WTC11 (cell line): Measurements from ENCODE around the gene PTPN1. TPM values are rescaled to one million over a fixed set of nuclear protein-coding genes. Genes with fewer than 3 reads are reported as not detected.

Experiments used
- ATAC-seq: fragments of 200-7000 bp; cut with Tn5 transposase; 2 replicates; pipeline ENCODE4 v1.10.0; 2021; ENCODE audit warnings: mild to moderate bottlenecking, moderate library complexity
- CTCF ChIA-PET: fragments of 300-600 bp; sonication (Branson Sonifier 250); formaldehyde crosslinking; loops from one replicate; lab custom pipeline; 2021; ENCODE audit warnings: antibody characterized with exemption; lab: Charles Lee
- POLR2A ChIA-PET: fragments of 350-600 bp; sonication (Branson Sonifier 250); formaldehyde crosslinking; loops from one replicate; lab custom pipeline; 2021; ENCODE audit warnings: antibody characterized with exemption; lab: Charles Lee
- DNase-seq: peaks from one replicate; pipeline ENCODE4 v3.0.0; 2021; ENCODE audit warnings: low spot score
- H3K27ac Mint-ChIP-seq: 2 replicates; pipeline ENCODE4 v1.8.0; 2021; ENCODE audit warnings: mixed read lengths
- H3K27me3 Mint-ChIP-seq: 2 replicates; pipeline ENCODE4 v1.8.0; 2021; ENCODE audit warnings: low read depth, mild to moderate bottlenecking, moderate library complexity, mixed read lengths
- H3K36me3 Mint-ChIP-seq: 2 replicates; pipeline ENCODE4 v1.8.0; 2021; ENCODE audit warnings: mixed read lengths
- H3K4me1 Mint-ChIP-seq: 2 replicates; pipeline ENCODE4 v1.8.0; 2022; ENCODE audit warnings: mixed read lengths
- H3K4me3 Mint-ChIP-seq: 2 replicates; pipeline ENCODE4 v1.8.0; 2021; ENCODE audit warnings: mild to moderate bottlenecking, moderate library complexity, mixed read lengths
- H3K9me3 Mint-ChIP-seq: 2 replicates; pipeline ENCODE4 v1.8.0; 2021; ENCODE audit warnings: mixed read lengths
- CTCF ChIP-seq: fragments of 200-600 bp; IDR thresholded peaks from 2 replicates; pipeline ENCODE4 v1.8.0; 2022; ENCODE audit warnings: antibody characterized with exemption
- ERG ChIP-seq: fragments of 250-450 bp; sonication (Bioruptor Pico); IDR thresholded peaks from 2 replicates; pipeline ENCODE4 v1.8.0; 2021; ENCODE audit warnings: mild to moderate bottlenecking
- FOXK1 ChIP-seq: sonication (generic); formaldehyde crosslinking; IDR thresholded peaks from 2 replicates; pipeline ENCODE4 v1.8.0; 2022; ENCODE audit warnings: mild to moderate bottlenecking, moderate library complexity, missing genetic modification reagents
- GABPB1 ChIP-seq: sonication (generic); formaldehyde crosslinking; IDR thresholded peaks from 2 replicates; pipeline ENCODE4 v1.8.1; 2023; ENCODE audit warnings: mild to moderate bottlenecking, missing genetic modification reagents
- HMGA2 ChIP-seq: fragments of 250-450 bp; sonication (Bioruptor Pico); IDR thresholded peaks from 2 replicates; pipeline ENCODE4 v1.4.0; 2021; ENCODE audit warnings: mild to moderate bottlenecking, moderate library complexity
- IRF2 ChIP-seq: sonication (generic); formaldehyde crosslinking; IDR thresholded peaks from 2 replicates; pipeline ENCODE4 v1.8.0; 2022; ENCODE audit warnings: low read depth, missing genetic modification reagents, borderline replicate concordance
- JUN ChIP-seq: sonication (generic); formaldehyde crosslinking; IDR thresholded peaks from 2 replicates; pipeline ENCODE4 v1.8.0; 2023; ENCODE audit warnings: mild to moderate bottlenecking, missing genetic modification reagents
- NFATC4 ChIP-seq: fragments of 250-450 bp; sonication (Bioruptor Pico); IDR thresholded peaks from 2 replicates; pipeline ENCODE4 v1.9.0; 2021; ENCODE audit warnings: mild to moderate bottlenecking
- NFE2L1 ChIP-seq: sonication (generic); formaldehyde crosslinking; IDR thresholded peaks from 2 replicates; pipeline ENCODE4 v1.8.1; 2023; ENCODE audit warnings: missing genetic modification reagents
- OVOL2 ChIP-seq: fragments of 250-450 bp; sonication (Bioruptor Pico); IDR thresholded peaks from 2 replicates; pipeline ENCODE4 v1.9.0; 2021; ENCODE audit warnings: mild to moderate bottlenecking, borderline replicate concordance
- SMAD4 ChIP-seq: sonication (generic); formaldehyde crosslinking; IDR thresholded peaks from 2 replicates; pipeline ENCODE4 v1.8.0; 2022; ENCODE audit warnings: mild to moderate bottlenecking, missing genetic modification reagents
- SP1 ChIP-seq: sonication (generic); formaldehyde crosslinking; conservative IDR thresholded peaks from 2 replicates; pipeline ENCODE4 v1.8.1; 2022; ENCODE audit warnings: missing genetic modification reagents
- TCF7 ChIP-seq: sonication (generic); formaldehyde crosslinking; IDR thresholded peaks from 2 replicates; pipeline ENCODE4 v1.8.0; 2022; ENCODE audit warnings: mild to moderate bottlenecking, low read depth, missing genetic modification reagents, moderate library complexity
- ZNF121 ChIP-seq: sonication (generic); formaldehyde crosslinking; IDR thresholded peaks from 2 replicates; pipeline ENCODE4 v1.8.0; 2023; ENCODE audit warnings: missing genetic modification reagents
- ZNF219 ChIP-seq: sonication (generic); formaldehyde crosslinking; IDR thresholded peaks from 2 replicates; pipeline ENCODE4 v1.8.0; 2023; ENCODE audit warnings: missing genetic modification reagents, mild to moderate bottlenecking, borderline replicate concordance
- ZNF281 ChIP-seq: sonication (generic); formaldehyde crosslinking; IDR thresholded peaks from 2 replicates; pipeline ENCODE4 v1.8.0; 2023; ENCODE audit warnings: mild to moderate bottlenecking, missing genetic modification reagents
- ZNF423 ChIP-seq: fragments of 250-450 bp; sonication (Bioruptor Pico); IDR thresholded peaks from 2 replicates; pipeline ENCODE4 v2.1.2; 2022; ENCODE audit warnings: mild to moderate bottlenecking, moderate library complexity
- ZNF425 ChIP-seq: fragments of 250-450 bp; sonication (Bioruptor Pico); conservative IDR thresholded peaks from 2 replicates; pipeline ENCODE4 v1.9.0; 2021; ENCODE audit warnings: mild to moderate bottlenecking
- ZSCAN18 ChIP-seq: fragments of 250-450 bp; sonication (Bioruptor Pico); IDR thresholded peaks from 2 replicates; pipeline ENCODE4 v2.1.2; 2022; ENCODE audit warnings: mild to moderate bottlenecking, moderate library complexity
- total RNA-seq: library from RNA; stranded (reverse); gene quantifications from 3 replicates; pipeline ENCODE4 v1.2.3, GENCODE V29; 2021

PTPN1 gene
- total RNA-seq, 1 experiment from 2014 or later, result 29.4 TPM

- peak; percentile 72 for DNase-seq
- TF ChIP-seq ZNF121 (CRISPR knock-in tag) (peak; percentile 91), HMGA2 (CRISPR knock-in tag) (no peak), TCF7 (CRISPR knock-in tag) (no peak), ZNF423 (CRISPR knock-in tag) (no peak), CTCF (peak; percentile 79; the same call in 1 of the 2 replicates), GABPB1 (peak; percentile 50; the same call in 1 of the 2 replicates), IRF2 (CRISPR knock-in tag) (no peak)
- TF ChIP-seq, all 79 proteins: peak for 3
- Mint-ChIP-seq H3K4me3 (no peak overlapping the region), H3K4me1 (peaks cover 2% of the 10 kb centered on the region), H3K27ac (no peak overlapping the region), H3K9me3 (peaks cover 4% of the 10 kb centered on the region), H3K36me3 (no peaks in the 10 kb centered on the region), H3K27me3 (no peaks in the 10 kb centered on the region; the same call in 1 of the 2 replicates)
- CTCF ChIA-PET, result interaction anchor here (0.6 to 2.7 kb wide), 31 partner anchors 9 to 484 kb away, joined by 3 to 27 read pairs (median 5); partner anchors contain the start of gene CEBPB
- POLR2A ChIA-PET, result no interaction called here
- ATAC-seq, result peak; percentile 82
Observed at GRCh38 chr20:50464026-50464724, 46.0 kb upstream of the PTPN1 start.

- ATAC-seq, result no peak
- no peaks in the 10 kb centered on the region for H3K36me3 Mint-ChIP-seq
- ChIA-PET POLR2A (interaction anchor here (0.6 kb wide), 1 partner anchor 480 kb away, joined by 6 read pairs; no protein-coding TSS in a partner anchor), CTCF (interaction anchor here (0.6 to 2.7 kb wide), 30 partner anchors 8 to 359 kb away, joined by 3 to 27 read pairs (median 5); partner anchors contain the start of gene CEBPB)
- peaks cover 5% of the 10 kb centered on the region for H3K9me3 Mint-ChIP-seq
- no peak overlapping the region for H3K27ac Mint-ChIP-seq
- H3K27me3 Mint-ChIP-seq, result no peaks in the 10 kb centered on the region; the same call in 1 of the 2 replicates
- TF ChIP-seq ZSCAN18 (CRISPR knock-in tag), result no peak
- no peak for TF ChIP-seq NFE2L1
- TF ChIP-seq ZNF219, result no peak
- no peak for TF ChIP-seq ZNF281 (CRISPR knock-in tag)
- TF ChIP-seq, all 79 proteins: peak for 0
- no peak for DNase-seq
- Mint-ChIP-seq H3K4me1 (peaks cover 2% of the 10 kb centered on the region), H3K4me3 (no peak overlapping the region)
Observed at GRCh38 chr20:50464725-50465650, 45.2 kb upstream of the PTPN1 start.

GRCh38 chr20:50467174-50467573 is 43.0 kb upstream of the PTPN1 start:
- no peaks in the 10 kb centered on the region for H3K4me1 Mint-ChIP-seq
- ATAC-seq, result no peak
- no peaks in the 10 kb centered on the region; the same call in 1 of the 2 replicates for H3K27me3 Mint-ChIP-seq
- ChIA-PET POLR2A (no interaction called here), CTCF (interaction anchor here (0.9 to 1.5 kb wide), 4 partner anchors 11 to 280 kb away, joined by 3 to 4 read pairs (median 4); no protein-coding TSS in a partner anchor)
- H3K4me3 Mint-ChIP-seq, result no peak overlapping the region
- no peak for DNase-seq
- H3K36me3 Mint-ChIP-seq, result no peaks in the 10 kb centered on the region
- no peak overlapping the region for H3K27ac Mint-ChIP-seq
- no peak for TF ChIP-seq ZNF425 (CRISPR knock-in tag)
- TF ChIP-seq OVOL2 (CRISPR knock-in tag), result no peak
- TF ChIP-seq ZSCAN18 (CRISPR knock-in tag), result no peak
- no peak for TF ChIP-seq JUN (CRISPR knock-in tag)
- no peak for TF ChIP-seq NFATC4 (CRISPR knock-in tag)
- TF ChIP-seq SMAD4 (CRISPR knock-in tag), result no peak
- TF ChIP-seq SP1 (CRISPR knock-in tag), result no peak
- TF ChIP-seq FOXK1 (CRISPR knock-in tag), result no peak
- TF ChIP-seq ERG (CRISPR knock-in tag), result no peak
- TF ChIP-seq HMGA2 (CRISPR knock-in tag), result no peak
- TF ChIP-seq, all 79 proteins: peak for 0
- peaks cover 7% of the 10 kb centered on the region for H3K9me3 Mint-ChIP-seq
